Activated CD4-positive, alpha-beta T cell treated with anti-CD3 and anti-CD28 coated beads, Interleukin-2, amount 50 U/mL, for 48 hours (primary cell): ENCODE results near the gene GYG1.

ENCODE experiments used
- DNase-seq, 2 experiments: peaks; one replicate each; pipeline ENCODE4 v3.0.0-alpha.2; 2020

Gene GYG1

DNA sequence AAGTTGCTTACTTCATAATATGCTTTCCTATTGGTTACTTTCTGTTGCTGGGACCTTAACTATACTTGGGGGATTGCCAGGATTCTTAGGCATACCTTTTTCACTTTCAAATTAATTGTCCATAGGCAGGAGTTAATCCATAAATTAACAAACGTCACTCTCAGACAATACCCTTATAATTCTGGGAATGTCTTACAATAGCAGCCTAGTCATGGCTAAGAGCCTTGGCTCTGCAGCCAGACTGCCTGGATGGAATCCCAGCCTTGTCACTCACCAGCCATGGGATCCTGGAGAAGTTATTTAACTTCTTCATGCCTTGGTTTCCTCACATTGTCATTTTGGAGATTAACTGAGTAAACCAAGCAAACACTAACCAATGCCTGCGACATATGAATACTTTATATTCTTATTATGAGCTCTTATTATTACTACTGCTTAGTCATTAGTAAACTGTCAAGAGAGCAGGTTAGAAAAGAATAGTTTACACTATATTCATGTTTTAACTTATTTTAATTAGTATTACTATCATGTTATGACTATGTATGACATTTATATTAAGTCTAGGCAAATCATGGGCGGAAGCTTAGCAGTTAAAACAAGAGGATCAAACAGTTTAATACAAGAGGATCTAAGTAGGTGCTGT, 29.0 kb downstream of the GYG1 start:
- DNase-seq: no peak

DNA sequence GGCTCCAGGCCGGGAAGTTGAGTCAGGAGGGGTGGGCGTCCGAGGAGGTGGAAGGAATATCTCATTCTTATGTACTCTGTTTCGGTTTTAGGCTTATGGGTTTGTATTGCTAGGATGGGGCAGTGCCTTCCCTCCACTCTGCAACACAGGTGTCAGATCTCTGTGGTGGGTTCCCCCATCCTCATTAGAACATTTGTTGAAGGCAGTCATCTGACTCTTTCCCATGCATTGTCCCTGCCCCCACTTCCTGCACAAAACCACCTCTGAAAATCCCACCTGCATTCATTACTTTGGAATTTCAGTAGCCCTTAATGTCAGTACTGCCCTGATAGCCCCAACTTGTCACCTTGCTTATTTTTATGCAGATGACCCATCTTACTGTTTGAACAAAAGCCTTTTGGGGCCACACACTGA, 29.5 kb downstream of the GYG1 start:
- DNase-seq: peak; percentile 40 to 50

DNA sequence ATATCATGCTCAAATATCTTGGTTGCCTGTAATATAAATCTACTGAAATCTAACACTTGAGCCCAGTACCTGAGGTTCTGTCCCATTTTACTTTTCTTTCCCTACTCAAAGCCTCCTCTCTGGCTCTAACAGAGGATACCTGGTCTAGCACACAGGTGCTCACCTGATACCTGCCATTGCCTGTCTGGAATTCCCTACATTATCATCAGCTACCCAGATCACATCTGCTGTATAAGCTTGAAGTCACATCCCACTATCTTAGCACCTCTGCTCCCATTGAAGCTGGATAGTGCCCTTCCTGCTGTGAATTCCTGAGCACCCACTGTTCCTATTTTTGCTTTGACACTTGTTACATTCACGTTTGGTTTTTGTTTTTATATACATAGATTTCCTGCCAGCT, 30.5 kb downstream of the GYG1 start:
- DNase-seq: no peak

DNA sequence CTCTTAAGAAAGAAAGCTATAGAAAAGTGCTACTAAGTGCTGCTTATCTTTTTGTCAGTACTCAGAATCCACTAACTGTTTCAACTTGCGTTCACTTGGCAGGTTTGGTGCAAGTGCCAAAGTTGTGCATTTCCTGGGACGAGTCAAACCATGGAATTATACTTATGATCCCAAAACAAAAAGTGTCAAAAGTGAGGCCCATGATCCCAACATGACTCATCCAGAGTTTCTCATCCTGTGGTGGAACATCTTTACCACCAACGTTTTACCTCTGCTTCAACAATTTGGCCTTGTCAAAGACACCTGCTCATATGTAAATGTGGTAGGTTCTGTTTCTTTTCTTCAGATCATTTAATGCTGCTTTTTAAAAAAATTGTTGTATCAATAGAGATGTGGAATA, 32.6 kb downstream of the GYG1 start:
- no peak for DNase-seq

DNA sequence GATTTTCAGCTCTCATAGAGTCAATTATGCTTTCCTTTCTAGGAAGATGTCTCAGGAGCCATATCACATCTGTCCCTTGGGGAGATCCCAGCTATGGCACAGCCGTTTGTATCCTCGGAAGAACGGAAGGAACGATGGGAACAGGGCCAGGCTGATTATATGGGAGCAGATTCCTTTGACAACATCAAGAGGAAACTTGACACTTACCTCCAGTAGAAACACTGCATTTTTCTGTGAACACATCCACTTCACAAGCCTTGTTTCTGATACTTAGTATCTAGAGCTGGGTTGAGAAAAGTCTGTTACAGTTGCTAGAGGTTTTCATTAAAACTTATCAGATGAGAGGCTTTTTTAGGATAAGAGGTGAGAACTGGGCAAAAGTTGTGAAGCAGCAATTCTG, 35.4 kb downstream of the GYG1 start:
- no peak for DNase-seq

DNA sequence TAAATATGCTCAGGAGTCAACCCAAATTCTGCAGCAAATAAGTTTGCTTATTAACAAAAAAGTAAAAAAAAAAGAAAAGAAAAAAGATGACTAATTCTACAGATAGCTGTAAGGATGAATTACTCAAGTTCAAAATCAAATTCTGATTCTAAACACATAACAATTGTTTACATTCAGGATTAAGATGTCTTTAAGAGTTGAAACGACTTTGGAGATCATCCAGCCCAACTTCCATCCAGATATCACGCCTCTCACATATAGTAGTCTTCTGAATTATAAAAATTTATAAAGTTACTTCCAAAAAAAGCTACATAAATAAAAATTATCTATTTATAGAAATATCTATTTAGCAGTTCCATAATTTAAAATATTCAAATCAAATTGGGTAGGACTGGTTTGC, 39.8 kb downstream of the GYG1 start:
- DNase-seq: no peak

DNA sequence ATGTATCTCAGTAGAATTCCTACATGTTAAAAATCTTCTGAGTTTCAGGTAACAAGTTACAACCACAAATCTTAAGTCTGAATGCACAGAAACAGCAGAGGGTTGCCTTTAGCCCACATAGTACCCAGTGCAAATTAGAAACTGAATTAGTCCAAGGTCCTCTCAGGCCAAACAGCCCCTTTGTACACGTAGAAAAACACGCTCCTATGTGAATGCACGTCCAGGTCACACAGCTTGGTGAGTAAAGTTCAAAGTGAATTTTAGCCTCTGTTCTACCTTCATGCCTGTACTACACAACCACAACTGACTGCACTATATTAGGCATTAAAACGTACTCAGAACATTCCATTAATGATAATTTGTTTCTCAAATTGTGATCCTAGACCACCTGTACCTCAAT, 46.3 kb downstream of the GYG1 start:
- no peak for DNase-seq

DNA sequence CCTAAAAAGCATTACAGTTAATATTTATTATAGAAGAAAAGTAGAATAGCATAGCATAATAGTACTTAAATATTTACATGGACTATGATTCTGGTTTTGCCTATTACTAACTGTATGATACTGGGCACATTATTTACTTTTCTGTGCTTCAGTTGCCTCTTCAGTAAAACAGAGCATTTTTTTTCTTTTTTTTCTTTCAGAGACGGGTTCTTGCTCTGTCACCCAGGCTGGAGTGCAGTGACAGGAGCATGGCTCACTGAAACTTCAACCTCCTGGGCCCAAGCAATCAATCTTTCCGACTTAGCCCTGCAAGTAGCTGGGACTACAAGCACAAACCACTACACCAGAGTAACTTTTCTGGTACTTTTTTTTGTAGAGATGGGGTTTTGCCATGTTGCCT, 47.0 kb downstream of the GYG1 start:
- no peak for DNase-seq

DNA sequence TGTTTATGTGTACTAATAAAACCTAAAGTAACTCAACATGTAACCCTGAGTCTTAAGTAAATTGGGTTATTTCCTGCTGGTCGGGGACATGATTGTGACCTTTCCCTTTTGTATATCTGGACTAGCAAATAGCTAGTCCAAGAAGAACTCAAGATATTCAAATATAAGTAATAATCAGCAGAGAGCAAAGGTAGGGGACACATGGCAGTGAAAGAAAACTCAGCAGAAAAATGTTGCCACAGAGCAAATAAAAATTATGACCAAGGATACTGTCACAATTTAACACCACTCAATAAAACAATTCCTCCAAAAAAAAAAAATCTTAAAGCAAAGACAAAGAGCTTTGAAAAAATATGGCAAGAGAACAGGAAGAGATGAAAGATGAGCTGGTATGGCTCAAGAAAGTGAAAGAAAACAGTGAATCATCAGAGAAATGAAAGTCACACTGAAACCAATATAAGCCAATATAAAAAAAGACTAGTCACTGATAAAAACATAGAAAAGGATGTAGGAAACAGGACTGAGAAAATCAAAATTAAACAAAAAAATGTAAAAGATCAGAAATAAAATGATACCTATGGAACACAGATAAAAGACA, 51.5 kb downstream of the GYG1 start:
- no peak for DNase-seq

DNA sequence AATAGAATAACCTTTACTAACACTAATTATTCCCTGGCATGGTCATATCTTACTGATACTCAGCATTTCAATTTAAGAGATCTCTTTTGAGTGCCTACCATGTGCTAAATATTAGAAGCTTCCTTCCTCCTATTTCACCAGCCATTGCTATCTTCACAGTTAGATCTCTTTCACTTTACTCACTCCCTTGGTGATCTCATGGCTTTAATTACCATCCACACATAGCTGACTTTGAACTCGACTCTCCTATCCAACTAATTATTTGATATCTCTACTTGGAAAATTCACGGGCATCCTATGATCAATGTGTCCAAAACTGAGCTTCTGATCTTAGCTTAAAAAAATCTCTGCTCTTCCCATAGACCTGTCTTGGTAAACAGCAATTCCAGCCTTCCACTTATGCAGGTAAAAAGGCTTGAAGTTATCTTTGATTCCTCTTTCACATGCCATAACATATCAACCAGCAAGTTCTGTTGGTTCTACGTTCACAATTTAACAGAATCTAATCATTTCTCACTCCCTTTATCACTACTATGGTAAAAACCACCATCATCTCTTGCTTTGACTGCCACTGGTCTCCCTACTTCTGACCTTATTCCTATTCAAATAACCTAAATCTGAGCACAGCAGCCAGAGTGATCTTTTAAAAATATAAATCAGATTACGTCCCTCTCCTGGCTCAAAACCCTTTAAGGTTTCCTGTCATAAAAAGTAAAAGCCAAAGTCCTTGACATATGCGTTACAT, 53.2 kb downstream of the GYG1 start:
- no peak for DNase-seq

DNA sequence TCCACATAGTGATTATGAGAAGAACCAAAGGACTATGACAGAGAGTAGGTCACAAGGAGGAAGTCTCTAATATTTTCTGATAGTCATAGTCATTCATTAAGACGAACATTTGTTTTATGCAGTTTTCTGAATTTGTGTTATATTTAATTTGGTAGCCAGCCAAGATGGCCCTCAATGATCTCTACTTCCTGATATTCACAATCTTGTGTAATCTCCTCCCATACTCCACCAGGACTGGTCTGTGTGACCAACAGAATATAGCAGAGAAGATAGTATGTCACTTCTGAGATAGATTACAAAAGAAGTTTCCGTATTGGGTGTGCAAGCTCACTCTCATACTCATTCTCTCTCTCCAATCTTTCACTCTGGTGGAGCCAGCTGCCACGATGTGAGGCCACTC, 64.2 kb downstream of the GYG1 start:
- DNase-seq: no peak

DNA sequence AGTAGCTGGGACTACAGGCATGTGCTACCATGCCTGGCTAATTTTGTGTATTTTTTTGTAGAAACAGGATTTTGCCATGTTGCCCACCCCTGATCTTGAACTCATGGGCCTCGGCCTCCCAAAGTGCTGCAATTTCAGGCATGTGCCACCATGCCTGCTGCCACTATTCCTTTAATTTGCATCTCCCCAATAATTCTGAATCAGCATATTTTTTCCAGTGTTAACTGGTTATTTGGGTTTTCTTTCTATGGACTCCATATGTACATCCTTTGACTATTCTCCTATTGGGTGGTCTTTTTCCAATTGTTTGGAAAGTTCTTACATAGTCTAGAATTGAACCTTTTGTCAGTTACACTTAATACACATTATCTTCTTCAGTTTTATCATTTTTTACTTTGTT, 66.9 kb downstream of the GYG1 start:
- DNase-seq: no peak

DNA sequence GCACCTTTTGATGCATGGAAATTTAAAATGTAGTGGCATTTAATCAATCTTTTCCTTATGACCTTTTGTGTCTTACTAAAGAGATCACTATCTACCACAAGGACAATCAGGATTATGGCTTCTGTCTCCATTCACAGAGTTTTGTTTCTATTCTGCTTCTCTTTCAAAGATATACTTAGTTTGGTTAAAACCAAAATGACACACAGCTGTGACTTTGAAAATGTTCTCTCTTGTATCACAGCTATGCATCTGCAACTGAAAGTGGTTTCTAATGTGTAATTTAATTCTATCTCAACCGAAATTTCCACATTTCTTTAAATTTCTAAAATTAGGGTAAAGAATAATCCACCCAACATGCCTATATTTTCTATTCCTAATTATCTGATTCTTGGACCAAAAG, 67.3 kb downstream of the GYG1 start:
- DNase-seq: no peak

DNA sequence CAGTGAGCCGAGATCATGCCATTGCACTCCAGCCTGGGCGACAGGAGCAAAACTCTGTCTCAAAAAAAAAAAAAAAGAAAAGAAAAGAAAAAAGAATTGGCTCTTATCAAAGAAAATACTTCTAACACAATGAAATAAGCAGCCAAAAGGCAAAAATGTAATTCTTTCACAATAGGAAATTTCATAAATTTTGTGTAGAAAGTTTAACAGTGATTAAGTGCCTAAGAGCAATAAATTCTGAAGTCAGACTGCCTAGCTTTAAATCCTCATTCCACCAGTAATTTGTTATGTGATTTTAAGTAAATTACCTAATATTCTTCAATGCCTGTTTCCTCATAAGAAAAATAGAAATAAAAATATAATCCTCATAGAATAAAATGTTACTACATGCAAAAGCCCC, 70.4 kb downstream of the GYG1 start:
- no peak for DNase-seq

DNA sequence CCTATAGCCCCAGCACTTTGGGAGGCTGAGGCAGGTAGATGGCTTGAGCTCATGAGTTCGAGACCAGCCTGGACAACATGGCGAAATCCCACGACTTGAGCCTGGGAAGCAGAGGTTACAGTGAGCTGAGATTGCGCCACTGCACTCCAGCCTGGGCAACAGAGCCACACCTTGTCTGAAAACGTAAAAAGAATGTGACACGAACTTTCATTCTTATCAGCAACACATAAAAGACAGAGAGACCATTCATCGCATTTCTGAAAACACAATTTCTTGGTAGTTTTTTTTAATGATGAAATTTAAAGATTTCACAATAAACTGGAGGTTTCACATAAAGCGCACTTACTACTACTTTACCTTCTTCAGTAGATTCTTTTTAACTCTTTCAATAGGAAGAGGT, 76.5 kb downstream of the GYG1 start:
- no peak for DNase-seq
